Fibroblast of lung (primary cell): ENCODE results near the gene FPR1. TPM values are rescaled to one million over a fixed set of nuclear protein-coding genes. Genes with fewer than 3 reads are reported as not detected.

ENCODE experiments used
- DNase-seq, 2 donors: peaks; one replicate each; pipeline versions ENCODE4 v3.0.0 to v3.0.0-alpha.2; 2010; ENCODE audit warnings: low read depth in 2 of 2
- H2AFZ ChIP-seq: 2 replicates; pipeline ENCODE4 v1.5.1; 2012; ENCODE audit warnings: low read length, control low read depth, inconsistent platforms
- H3K27ac ChIP-seq: 2 replicates; pipeline ENCODE4 v1.5.1; 2011; ENCODE audit warnings: low read length, control low read depth; ENCODE audit not compliant: insufficient read depth
- H3K27me3 ChIP-seq: 2 replicates; pipeline ENCODE4 v1.5.1; 2011; ENCODE audit warnings: mild to moderate bottlenecking, low read length; ENCODE audit not compliant: control insufficient read depth, insufficient read depth
- H3K36me3 ChIP-seq: 2 replicates; pipeline ENCODE4 v1.5.1; 2011; ENCODE audit warnings: low read length; ENCODE audit not compliant: control insufficient read depth, insufficient read depth
- H3K4me1 ChIP-seq: 2 replicates; pipeline ENCODE4 v1.5.1; 2011; ENCODE audit warnings: low read length; ENCODE audit not compliant: control insufficient read depth, insufficient read depth; ENCODE audit errors: extremely low read depth
- H3K4me2 ChIP-seq: 2 replicates; pipeline ENCODE4 v1.5.1; 2011; ENCODE audit warnings: low read length, control low read depth; ENCODE audit not compliant: insufficient read depth; ENCODE audit errors: extremely low read depth
- H3K4me3 ChIP-seq, 4 experiments: fragments of 200-600 bp in 1 of 4; sonication (generic) in 1 of 4; replicated peaks in 1 of 4; 2 replicates each; pipeline ENCODE4 v1.5.1; 2011 to 2016; ENCODE audit warnings: low read length in 4 of 4, low read depth in 3 of 4, mild to moderate bottlenecking in 3 of 4, control low read depth in 2 of 4, inconsistent platforms in 1 of 4, mixed read lengths in 1 of 4; ENCODE audit not compliant: insufficient read depth in 1 of 4; ENCODE audit errors: control extremely low read depth in 1 of 4
- H3K79me2 ChIP-seq: 2 replicates; pipeline ENCODE4 v1.5.1; 2012; ENCODE audit warnings: mild to moderate bottlenecking, low read length, inconsistent platforms; ENCODE audit not compliant: control insufficient read depth, insufficient read depth
- H3K9ac ChIP-seq: 2 replicates; pipeline ENCODE4 v1.5.1; 2011; ENCODE audit warnings: mild to moderate bottlenecking, low read length, control low read depth; ENCODE audit not compliant: insufficient read depth
- H3K9me3 ChIP-seq: 2 replicates; pipeline ENCODE4 v1.5.1; 2012; ENCODE audit warnings: low read depth, low read length; ENCODE audit not compliant: control insufficient read depth, insufficient read depth
- H4K20me1 ChIP-seq: 2 replicates; pipeline ENCODE4 v1.5.1; 2011; ENCODE audit warnings: low read length; ENCODE audit not compliant: control insufficient read depth, insufficient read depth; ENCODE audit errors: extremely low read depth
- CTCF ChIP-seq, 2 donors: IDR thresholded peaks in 1 of 2; conservative IDR thresholded peaks in 1 of 2; 1 replicate in 1 of 2; 2 replicates in 1 of 2; pipeline ENCODE4 v1.5.1; 2011 to 2012; ENCODE audit warnings: low read length in 2 of 2, control low read depth in 1 of 2, inconsistent platforms in 1 of 2, low read depth in 1 of 2, mild to moderate bottlenecking in 1 of 2
- EZH2 ChIP-seq: IDR thresholded peaks from 2 replicates; pipeline ENCODE4 v1.5.1; 2012; ENCODE audit warnings: low read length, control low read depth, mild to moderate bottlenecking; ENCODE audit errors: missing control alignments
- polyA plus RNA-seq, 2 donors: library from polyadenylated mRNA; depleted of rRNA in 1 of 2; stranded (reverse) in 1 of 2; unstranded in 1 of 2; fragments of >200 nt; gene quantifications; 2 replicates each; pipeline ENCODE4 v1.2.1, GENCODE V29; 2011 to 2012; ENCODE audit warnings: missing spikeins in 1 of 2
- total RNA-seq: library from RNA; depleted of rRNA; stranded (reverse); fragments of >200 nt; gene quantifications from 2 replicates; pipeline ENCODE4 v1.2.1, GENCODE V29; 2014

Gene FPR1
- total and polyA plus RNA-seq, 2 donors (not counting 1 experiment from before 2014, with no cell fraction given): 0.14 TPM; not detected in 1

- no peaks in the 10 kb centered on the region for H3K36me3 ChIP-seq
- H3K27ac ChIP-seq: no peak overlapping the region
- H3K4me2 ChIP-seq: no peak overlapping the region
- H3K27me3 ChIP-seq: no peaks in the 10 kb centered on the region
- H2AFZ ChIP-seq: no peak overlapping the region
- H3K9ac ChIP-seq: no peak overlapping the region
- TF ChIP-seq EZH2 (no peak), CTCF (conservative IDR thresholded peaks at IDR 0.05 in 1 of 2, IDR thresholded peaks at IDR 0.05 in 1 of 2; ENCODE audit: low read depth in 1 of 2, low read length in 2 of 2) (no peak)
- no peak for DNase-seq
- no peak overlapping the region for H3K4me3 ChIP-seq
- no peaks in the 10 kb centered on the region for H3K4me1 ChIP-seq
- no peaks in the 10 kb centered on the region for H3K79me2 ChIP-seq
- no peaks in the 10 kb centered on the region for H3K9me3 ChIP-seq
- no peaks in the 10 kb centered on the region for H4K20me1 ChIP-seq
Measured at GRCh38 chr19:51772977-51773376, 21.3 kb upstream of the FPR1 start.

GRCh38 chr19:51771376-51772130 is 19.9 kb upstream of the FPR1 start:
- DNase-seq: no peak
- no peak overlapping the region for H3K9ac ChIP-seq
- H2AFZ ChIP-seq: no peak overlapping the region
- no peaks in the 10 kb centered on the region for H3K9me3 ChIP-seq
- TF ChIP-seq EZH2: no peak
- no peak for TF ChIP-seq CTCF (conservative IDR thresholded peaks at IDR 0.05 in 1 of 2, IDR thresholded peaks at IDR 0.05 in 1 of 2; ENCODE audit: low read depth in 1 of 2, low read length in 2 of 2)
- no peaks in the 10 kb centered on the region for H3K4me1 ChIP-seq
- no peaks in the 10 kb centered on the region for H4K20me1 ChIP-seq
- no peak overlapping the region for H3K4me2 ChIP-seq
- no peaks in the 10 kb centered on the region for H3K27me3 ChIP-seq
- no peak overlapping the region for H3K4me3 ChIP-seq
- no peak overlapping the region for H3K27ac ChIP-seq
- no peaks in the 10 kb centered on the region for H3K36me3 ChIP-seq
- no peaks in the 10 kb centered on the region for H3K79me2 ChIP-seq

- Histone ChIP-seq H2AFZ (no peak overlapping the region), H3K4me3 (no peak overlapping the region), H3K79me2 (no peaks in the 10 kb centered on the region), H3K4me2 (no peak overlapping the region), H3K4me1 (no peaks in the 10 kb centered on the region), H3K36me3 (no peaks in the 10 kb centered on the region), H3K9ac (no peak overlapping the region), H3K9me3 (no peaks in the 10 kb centered on the region), H4K20me1 (no peaks in the 10 kb centered on the region), H3K27me3 (no peaks in the 10 kb centered on the region), H3K27ac (no peak overlapping the region)
- TF ChIP-seq CTCF (conservative IDR thresholded peaks at IDR 0.05 in 1 of 2, IDR thresholded peaks at IDR 0.05 in 1 of 2; ENCODE audit: low read depth in 1 of 2, low read length in 2 of 2) (no peak), EZH2 (no peak)
- no peak for DNase-seq
Measured at GRCh38 chr19:51766461-51766860, 14.8 kb upstream of the FPR1 start.
